Spleen (tissue), 7 donors: ENCODE measurements around the gene P3H1.

ENCODE experiments used
- POLR2A ChIP-seq, 3 donors: fragments of 450-650 bp; IDR thresholded peaks; one replicate each; pipeline ENCODE4 v1.5.1; 2017; ENCODE audit warnings: antibody characterized with exemption in 3 of 3, mild to moderate bottlenecking in 1 of 3
- TF ChIP-seq, protein P1 (sequence below), 11 experiments: fragments of 200-600 bp in 7 of 11; fragments of 450-650 bp in 4 of 11; sonication (generic) in 4 of 11; IDR thresholded peaks in 8 of 11; conservative IDR thresholded peaks in 3 of 11; 1 replicate in 7 of 11; 2 replicates in 4 of 11; pipeline versions ENCODE4 v1.4.0 to v1.8.0; 2016 to 2021; ENCODE audit warnings: antibody characterized with exemption in 11 of 11, inconsistent platforms in 4 of 11, mild to moderate bottlenecking in 1 of 11
- donor health status: DM: no; HTN: no; CAD: no; lungs with moderate emphysema.
- donor health status: DM: no; HTN: no; CAD: no.
- donor health status: DM: no; HTN: no; CAD: no.

DNA sequence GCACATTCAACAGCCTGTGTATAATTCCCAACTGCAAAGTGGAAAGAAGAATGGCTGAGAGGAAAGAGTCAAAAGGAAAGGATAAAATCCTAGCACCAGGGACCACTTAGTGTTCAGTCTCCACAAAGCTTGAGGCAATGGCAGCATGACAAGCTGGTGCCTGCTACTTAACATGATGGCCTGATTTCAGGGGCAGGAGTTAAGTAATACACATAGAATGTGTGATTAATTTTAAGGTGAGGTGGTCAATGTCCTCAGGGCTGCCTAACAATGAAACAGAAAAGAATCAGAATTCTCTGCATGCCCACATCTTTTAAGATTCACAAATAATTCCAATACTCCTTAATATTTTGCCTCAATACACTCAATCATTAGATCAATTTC is 8.9 kb downstream of the P3H1 start:
- TF ChIP-seq, protein P1, sequence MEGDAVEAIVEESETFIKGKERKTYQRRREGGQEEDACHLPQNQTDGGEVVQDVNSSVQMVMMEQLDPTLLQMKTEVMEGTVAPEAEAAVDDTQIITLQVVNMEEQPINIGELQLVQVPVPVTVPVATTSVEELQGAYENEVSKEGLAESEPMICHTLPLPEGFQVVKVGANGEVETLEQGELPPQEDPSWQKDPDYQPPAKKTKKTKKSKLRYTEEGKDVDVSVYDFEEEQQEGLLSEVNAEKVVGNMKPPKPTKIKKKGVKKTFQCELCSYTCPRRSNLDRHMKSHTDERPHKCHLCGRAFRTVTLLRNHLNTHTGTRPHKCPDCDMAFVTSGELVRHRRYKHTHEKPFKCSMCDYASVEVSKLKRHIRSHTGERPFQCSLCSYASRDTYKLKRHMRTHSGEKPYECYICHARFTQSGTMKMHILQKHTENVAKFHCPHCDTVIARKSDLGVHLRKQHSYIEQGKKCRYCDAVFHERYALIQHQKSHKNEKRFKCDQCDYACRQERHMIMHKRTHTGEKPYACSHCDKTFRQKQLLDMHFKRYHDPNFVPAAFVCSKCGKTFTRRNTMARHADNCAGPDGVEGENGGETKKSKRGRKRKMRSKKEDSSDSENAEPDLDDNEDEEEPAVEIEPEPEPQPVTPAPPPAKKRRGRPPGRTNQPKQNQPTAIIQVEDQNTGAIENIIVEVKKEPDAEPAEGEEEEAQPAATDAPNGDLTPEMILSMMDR (IDR thresholded peaks at IDR 0.05 in 8 of 11, conservative IDR thresholded peaks at IDR 0.05 in 3 of 11) = no peak
- TF ChIP-seq POLR2A (IDR thresholded peaks at IDR 0.05) = no peak
